Epithelial cell of proximal tubule (primary cell): ENCODE results near the gene ISG15. TPM values are rescaled to one million over a fixed set of nuclear protein-coding genes. Genes with fewer than 3 reads are reported as not detected.

Experiments
- DNase-seq: peaks from one replicate; pipeline ENCODE4 v3.0.0-alpha.2; 2011; ENCODE audit warnings: low read depth
- H3K4me3 ChIP-seq: 2 replicates; pipeline ENCODE4 v1.5.1; 2011; ENCODE audit warnings: low read depth, mild to moderate bottlenecking, low read length
- total RNA-seq: library from RNA; depleted of rRNA; stranded (reverse); fragments of >200 nt; gene quantifications from 2 replicates; pipeline ENCODE4 v1.2.3, GENCODE V29; 2015
- TF ChIP-seq, protein P1 (sequence below): conservative IDR thresholded peaks from 2 replicates; pipeline ENCODE4 v1.5.1; 2012; ENCODE audit warnings: low read depth, mild to moderate bottlenecking, low read length

The ISG15 gene
- total RNA-seq, 1 donor from 2014 or later: 75.6 TPM

DNA sequence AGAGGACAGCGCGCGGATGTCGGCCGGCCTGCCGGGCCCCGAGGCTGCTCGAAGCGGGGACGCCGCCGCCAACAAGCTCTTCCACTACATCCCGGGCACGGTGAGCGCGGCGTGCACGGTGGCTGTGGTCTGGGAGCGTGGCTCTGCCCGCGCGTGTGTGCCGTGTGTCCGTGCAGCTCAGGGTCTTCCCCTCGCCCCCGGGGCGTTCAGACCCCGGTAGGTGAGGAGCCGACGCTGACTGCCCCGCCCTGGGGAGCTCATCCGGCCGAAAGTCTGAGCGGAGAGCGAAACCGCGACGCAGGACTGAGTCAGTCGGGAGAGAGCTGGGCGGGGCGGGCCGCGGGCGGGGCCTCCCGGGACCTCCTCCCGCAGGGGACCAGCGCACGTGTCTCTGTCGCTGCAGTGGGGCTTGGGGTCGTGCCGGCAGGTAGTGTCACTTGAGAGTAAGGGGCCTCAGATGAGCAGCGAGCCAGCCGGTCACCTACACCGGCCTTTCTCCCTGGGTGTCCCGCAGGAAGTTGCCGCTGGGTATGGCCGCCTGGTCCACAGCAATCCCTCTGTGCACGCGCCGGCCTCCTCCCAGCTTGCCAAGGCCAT lies 46.5 kb upstream of the ISG15 start:
- DNase-seq: no peak
- TF ChIP-seq, protein P1, sequence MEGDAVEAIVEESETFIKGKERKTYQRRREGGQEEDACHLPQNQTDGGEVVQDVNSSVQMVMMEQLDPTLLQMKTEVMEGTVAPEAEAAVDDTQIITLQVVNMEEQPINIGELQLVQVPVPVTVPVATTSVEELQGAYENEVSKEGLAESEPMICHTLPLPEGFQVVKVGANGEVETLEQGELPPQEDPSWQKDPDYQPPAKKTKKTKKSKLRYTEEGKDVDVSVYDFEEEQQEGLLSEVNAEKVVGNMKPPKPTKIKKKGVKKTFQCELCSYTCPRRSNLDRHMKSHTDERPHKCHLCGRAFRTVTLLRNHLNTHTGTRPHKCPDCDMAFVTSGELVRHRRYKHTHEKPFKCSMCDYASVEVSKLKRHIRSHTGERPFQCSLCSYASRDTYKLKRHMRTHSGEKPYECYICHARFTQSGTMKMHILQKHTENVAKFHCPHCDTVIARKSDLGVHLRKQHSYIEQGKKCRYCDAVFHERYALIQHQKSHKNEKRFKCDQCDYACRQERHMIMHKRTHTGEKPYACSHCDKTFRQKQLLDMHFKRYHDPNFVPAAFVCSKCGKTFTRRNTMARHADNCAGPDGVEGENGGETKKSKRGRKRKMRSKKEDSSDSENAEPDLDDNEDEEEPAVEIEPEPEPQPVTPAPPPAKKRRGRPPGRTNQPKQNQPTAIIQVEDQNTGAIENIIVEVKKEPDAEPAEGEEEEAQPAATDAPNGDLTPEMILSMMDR: no peak
- peak overlapping the region; percentile 58 for H3K4me3 ChIP-seq

DNA sequence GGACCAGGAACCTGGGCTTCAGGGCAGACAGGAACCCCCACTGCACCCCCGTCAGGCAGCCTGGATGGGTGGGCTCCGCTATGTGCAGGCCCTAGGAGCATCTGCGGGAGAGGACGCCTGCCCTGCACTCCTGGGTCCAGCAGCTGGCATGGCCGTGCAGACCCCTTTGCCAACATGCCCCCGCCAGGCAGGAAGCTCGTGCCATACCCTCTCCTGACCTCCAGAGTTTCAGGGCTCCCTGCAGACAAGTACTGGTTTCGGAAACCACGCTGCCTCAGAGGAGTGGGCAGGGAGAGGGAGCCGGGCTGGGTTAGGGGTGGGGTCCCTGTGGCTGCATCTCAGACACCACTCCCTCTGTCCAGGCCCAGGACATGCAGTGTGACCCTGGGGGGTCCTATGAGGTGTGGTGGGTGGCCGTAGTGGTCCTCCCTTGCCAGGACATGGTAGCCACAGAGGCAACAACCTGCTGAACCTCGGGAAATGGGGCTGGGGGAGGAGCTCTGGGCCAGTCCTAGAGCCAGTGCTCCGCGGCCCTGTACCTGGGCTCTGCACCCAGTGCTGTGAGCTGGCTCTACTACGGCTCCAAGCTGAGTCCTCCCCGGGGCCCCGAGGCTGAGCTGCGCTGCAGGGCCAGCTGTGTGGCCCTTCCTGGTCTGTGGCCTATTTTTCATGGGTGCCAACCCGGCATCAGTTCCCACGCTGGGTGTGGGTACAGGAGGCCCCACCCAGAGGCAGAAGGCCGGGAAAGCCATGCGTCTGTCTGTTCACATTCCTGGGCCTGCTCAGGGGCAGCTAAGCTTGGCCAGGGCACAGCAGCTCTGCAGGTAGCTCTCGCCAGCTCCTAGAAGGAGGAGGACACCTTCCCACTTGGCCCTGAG lies 45.6 kb upstream of the ISG15 start:
- DNase-seq: no peak
- no peak overlapping the region for H3K4me3 ChIP-seq
- TF ChIP-seq, protein P1: no peak

DNA sequence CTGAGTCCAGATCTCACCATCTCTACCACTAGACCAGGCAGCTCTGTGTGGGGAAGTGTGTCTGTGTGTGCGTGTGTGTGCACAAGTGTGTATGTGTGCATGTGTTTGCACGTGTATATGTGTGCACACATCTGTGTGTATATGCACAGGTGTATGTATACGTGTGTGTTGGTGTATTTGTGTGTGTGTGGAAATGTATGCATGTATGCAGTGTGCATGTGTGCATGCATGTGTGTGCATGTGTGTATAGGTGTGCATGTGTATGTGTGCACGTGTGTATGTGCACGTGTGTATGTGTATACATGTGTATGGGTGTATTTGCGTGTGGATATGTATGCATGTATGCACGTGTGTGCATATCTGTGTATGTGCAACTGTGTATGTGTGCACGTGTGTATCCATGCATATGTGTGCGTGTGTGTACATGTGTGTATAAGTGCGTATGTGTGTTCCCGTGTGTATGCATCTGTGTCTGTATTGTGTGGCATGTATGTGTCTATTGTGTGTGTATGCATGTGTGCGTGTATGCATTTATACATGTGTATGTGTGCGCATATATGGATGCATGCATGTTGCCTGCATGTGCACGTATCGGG lies 43.9 kb upstream of the ISG15 start:
- TF ChIP-seq, protein P1: no peak
- no peak overlapping the region for H3K4me3 ChIP-seq
- DNase-seq: no peak

DNA sequence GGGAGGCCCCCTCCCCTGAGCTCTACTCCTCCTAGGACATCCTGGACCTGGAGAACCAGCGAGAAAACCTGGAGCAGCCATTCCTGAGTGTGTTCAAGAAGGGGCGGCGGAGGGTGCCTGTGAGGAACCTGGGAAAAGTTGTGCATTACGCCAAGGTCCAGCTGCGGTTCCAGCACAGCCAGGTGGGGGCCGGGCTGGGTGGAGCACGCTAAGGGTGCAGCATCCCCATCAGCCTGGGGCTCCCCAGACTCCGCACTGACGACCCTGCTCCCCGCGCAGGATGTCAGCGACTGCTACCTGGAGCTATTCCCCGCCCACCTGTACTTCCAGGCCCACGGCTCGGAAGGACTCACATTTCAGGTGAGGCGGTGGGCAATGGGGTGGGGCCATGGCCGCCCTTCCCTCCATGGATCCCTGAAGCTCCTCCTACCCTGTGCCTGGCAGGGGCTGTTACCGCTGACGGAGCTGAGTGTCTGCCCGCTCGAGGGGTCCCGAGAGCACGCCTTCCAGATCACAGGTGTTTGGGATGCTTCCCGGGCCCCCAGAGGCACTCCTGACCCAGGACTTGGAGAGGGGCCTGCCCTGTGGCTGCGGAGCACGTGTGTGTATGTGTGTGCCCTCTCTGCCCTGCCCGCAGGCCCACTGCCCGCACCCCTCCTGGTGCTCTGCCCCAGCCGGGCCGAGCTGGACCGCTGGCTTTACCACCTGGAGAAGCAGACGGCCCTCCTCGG lies 42.9 kb upstream of the ISG15 start:
- TF ChIP-seq, protein P1: no peak
- H3K4me3 ChIP-seq: no peak overlapping the region
- no peak for DNase-seq

DNA sequence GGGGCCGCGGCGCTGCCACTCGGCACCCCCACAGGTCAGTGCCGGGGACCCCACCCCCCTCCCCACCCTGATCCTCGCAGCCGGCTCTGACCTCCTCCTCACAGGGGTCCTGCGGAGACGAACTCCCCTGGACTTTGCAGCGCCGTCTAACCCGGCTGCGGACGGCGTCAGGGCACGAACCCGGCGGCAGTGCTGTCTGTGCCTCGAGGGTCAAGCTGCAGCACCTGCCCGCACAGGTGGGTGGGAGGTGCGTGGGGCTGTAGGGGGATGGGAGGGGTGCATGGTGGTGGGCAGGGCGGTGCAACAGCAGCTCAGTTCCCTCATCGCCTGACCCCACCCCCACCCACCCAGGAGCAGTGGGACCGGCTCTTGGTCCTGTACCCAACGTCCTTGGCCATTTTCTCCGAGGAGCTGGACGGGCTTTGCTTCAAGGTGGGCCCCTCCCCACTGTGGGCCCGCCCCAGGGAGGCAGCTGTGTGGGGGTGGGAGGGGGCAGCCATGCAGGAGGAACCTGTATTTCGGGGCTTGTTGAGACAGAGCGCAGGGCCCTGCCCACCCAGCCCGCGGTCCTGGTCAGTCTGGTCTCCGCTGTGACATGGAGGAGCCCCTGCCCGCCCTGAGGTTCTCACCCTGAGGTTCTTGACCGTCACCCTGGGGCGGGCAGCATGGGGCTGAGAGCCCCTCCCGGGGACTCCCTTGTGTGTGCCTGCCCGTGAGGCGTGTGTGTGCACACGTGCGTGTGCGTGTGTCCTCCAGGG lies 42.1 kb upstream of the ISG15 start:
- no peak overlapping the region for H3K4me3 ChIP-seq
- TF ChIP-seq, protein P1: no peak
- no peak for DNase-seq
